B cell (primary cell): Measurements from ENCODE around the gene TTC4. TPM values are rescaled to one million over a fixed set of nuclear protein-coding genes. Genes with fewer than 3 reads are reported as not detected.

ENCODE experiments used
- ATAC-seq: fragments of 200-7000 bp; cut with Tn5 transposase; one replicate; pipeline ENCODE4 v1.10.0; 2021; ENCODE audit warnings: low read depth, mild to moderate bottlenecking, moderate number of reproducible peaks, moderate library complexity
- CTCF ChIA-PET: fragments of 350-600 bp; sonication (Branson Sonifier 250); formaldehyde crosslinking; loops from one replicate; lab custom pipeline; 2021; ENCODE audit warnings: antibody characterized with exemption, inconsistent platforms; lab: Charles Lee
- POLR2A ChIA-PET: fragments of 350-600 bp; sonication (Branson Sonifier 250); formaldehyde crosslinking; loops from one replicate; lab custom pipeline; 2021; ENCODE audit warnings: antibody characterized with exemption; lab: Charles Lee
- DNase-seq: peaks from one replicate; pipeline ENCODE4 v3.0.0; 2013
- H2AFZ ChIP-seq: 2 replicates; pipeline ENCODE4 v1.6.1; 2012; ENCODE audit warnings: mild to moderate bottlenecking, low read depth, low read length; ENCODE audit not compliant: insufficient read depth, poor library complexity, severe bottlenecking
- H3K27ac ChIP-seq, 2 donors: 1 replicate in 1 of 2; 2 replicates in 1 of 2; pipeline ENCODE4 v1.5.1; 2012 to 2013; ENCODE audit warnings: low read length in 2 of 2, mild to moderate bottlenecking in 2 of 2, moderate library complexity in 1 of 2
- H3K27me3 ChIP-seq, 4 experiments: fragments of 200-600 bp in 1 of 4; sonication (generic) in 1 of 4; replicated peaks in 1 of 4; 1 replicate in 2 of 4; 2 replicates in 2 of 4; pipeline versions ENCODE4 v1.6.1 to v1.7.0; 2013 to 2016; ENCODE audit warnings: low read length in 3 of 4, mild to moderate bottlenecking in 2 of 4, mixed read lengths in 1 of 4, moderate library complexity in 1 of 4; ENCODE audit not compliant: insufficient read depth in 4 of 4, control insufficient read depth in 3 of 4; ENCODE audit errors: control extremely low read depth in 1 of 4
- H3K36me3 ChIP-seq, 2 experiments: replicated peaks in 1 of 2; 1 replicate in 1 of 2; 2 replicates in 1 of 2; pipeline versions ENCODE4 v1.6.1 to v1.7.1; 2013; ENCODE audit warnings: low read length in 1 of 2; ENCODE audit not compliant: insufficient read depth in 2 of 2, control insufficient read depth in 1 of 2; ENCODE audit errors: control extremely low read depth in 1 of 2, extremely low read depth in 1 of 2
- H3K4me1 ChIP-seq, 2 donors: fragments of 200-600 bp in 1 of 2; sonication (generic) in 1 of 2; 1 replicate in 1 of 2; 2 replicates in 1 of 2; pipeline versions ENCODE4 v1.5.1 to v1.6.1; 2013 to 2017; ENCODE audit warnings: low read length in 2 of 2; ENCODE audit not compliant: control insufficient read depth in 2 of 2, insufficient read depth in 2 of 2
- H3K4me2 ChIP-seq: replicated peaks from 2 replicates; pipeline ENCODE3; 2012; ENCODE audit warnings: mild to moderate bottlenecking, low read depth, low read length; ENCODE audit not compliant: poor library complexity, severe bottlenecking
- H3K4me3 ChIP-seq, 5 experiments: fragments of 200-600 bp in 1 of 5; sonication (generic) in 1 of 5; 1 replicate in 3 of 5; 2 replicates in 2 of 5; pipeline versions ENCODE4 v1.5.1 to v1.7.0; 2011 to 2016; ENCODE audit warnings: low read length in 4 of 5, mild to moderate bottlenecking in 4 of 5, low read depth in 2 of 5, control low read depth in 1 of 5, moderate library complexity in 1 of 5; ENCODE audit not compliant: insufficient read depth in 1 of 5; ENCODE audit errors: control extremely low read depth in 1 of 5, extremely low read depth in 1 of 5
- H3K79me2 ChIP-seq: fragments of 200-600 bp; sonication (generic); one replicate; pipeline ENCODE4 v1.6.0; 2016; ENCODE audit warnings: low read length; ENCODE audit not compliant: control insufficient read depth, insufficient read depth
- H3K9ac ChIP-seq: fragments of 200-600 bp; sonication (generic); 2 replicates; pipeline ENCODE4 v1.6.1; 2017; ENCODE audit warnings: mild to moderate bottlenecking, low read length, moderate library complexity
- H3K9me3 ChIP-seq, 3 donors: one replicate each; pipeline versions ENCODE4 v1.6.1 to v1.7.1; 2013; ENCODE audit warnings: low read length in 2 of 3; ENCODE audit not compliant: control insufficient read depth in 2 of 3, insufficient read depth in 1 of 3; ENCODE audit errors: control extremely low read depth in 1 of 3
- H4K20me1 ChIP-seq: 2 replicates; pipeline ENCODE4 v1.6.0; 2012; ENCODE audit warnings: mild to moderate bottlenecking, low read length; ENCODE audit not compliant: insufficient read depth, control insufficient read depth, poor library complexity, severe bottlenecking
- H3K27ac Mint-ChIP-seq: one replicate; pipeline ENCODE4 v1.8.0; 2021; ENCODE audit warnings: mixed read lengths
- H3K27me3 Mint-ChIP-seq: one replicate; pipeline ENCODE4 v1.8.0; 2021; ENCODE audit warnings: mixed read lengths
- H3K4me1 Mint-ChIP-seq: one replicate; pipeline ENCODE4 v1.8.0; 2021; ENCODE audit warnings: mixed read lengths
- H3K4me3 Mint-ChIP-seq: one replicate; pipeline ENCODE4 v1.8.0; 2021; ENCODE audit warnings: mixed read lengths
- H3K9me3 Mint-ChIP-seq: one replicate; pipeline ENCODE4 v1.8.0; 2022; ENCODE audit warnings: mixed read lengths; ENCODE audit not compliant: insufficient read depth
- CTCF ChIP-seq: fragments of 200-600 bp; IDR thresholded peaks from one replicate; pipeline ENCODE4 v1.8.0; 2022; ENCODE audit warnings: antibody characterized with exemption, mild to moderate bottlenecking
- EZH2 ChIP-seq: IDR thresholded peaks from 2 replicates; pipeline ENCODE4 v1.6.1; 2012; ENCODE audit warnings: borderline replicate concordance, low read depth, mild to moderate bottlenecking, moderate library complexity, low read length; ENCODE audit not compliant: insufficient read depth, poor library complexity, severe bottlenecking
- WGBS: methylation state at CpG from one replicate; pipeline ENCODE4 v1.1.5; 2013; ENCODE audit warnings: missing lambda C conversion rate; ENCODE audit not compliant: insufficient coverage; 5-methylcytosine and 5-hydroxymethylcytosine counted together
- intact Hi-C: fragments of 100-400 bp; cut with micrococcal nuclease; formaldehyde crosslinking; loops from one replicate; pipeline ENCODE4 v1.10.0; 2022
- polyA plus RNA-seq: library from polyadenylated mRNA; depleted of rRNA; stranded (reverse); fragments of >200 nt; gene quantifications from 2 replicates; pipeline ENCODE4 v1.2.3, GENCODE V29; 2012
- total RNA-seq, 2 donors: library from RNA; stranded (reverse); fragments of 120-200 nt in 1 of 2; gene quantifications; 1 replicate in 1 of 2; 2 replicates in 1 of 2; pipeline versions ENCODE4 v1.2.3 to v1.2.4, GENCODE V29; 2013 to 2022

Gene TTC4
- total and polyA plus RNA-seq, 2 donors (not counting 1 experiment from before 2014, with no cell fraction given), result 9.9 to 23.9 TPM

- Histone ChIP-seq H3K4me3 (no peak overlapping the region), H3K9me3 (no peaks in the 10 kb centered on the region), H3K4me2 (no peak overlapping the region), H3K4me1 (no peaks in the 10 kb centered on the region), H3K27me3 (no peaks in the 10 kb centered on the region), H3K9ac (no peak overlapping the region), H3K27ac (no peak overlapping the region), H3K79me2 (no peaks in the 10 kb centered on the region), H3K36me3 (peaks cover 0 to 10% of the 10 kb centered on the region in 2 experiments), H2AFZ (no peak overlapping the region), H4K20me1 (no peaks in the 10 kb centered on the region)
- 73% methylated on average over 74 of the region's 74 CpGs for WGBS
- ChIA-PET CTCF (interaction anchor here (1.8 kb wide), 1 partner anchor 20 kb away, joined by 6 read pairs; the partner anchor contains the start of gene TTC22), POLR2A (no interaction called here)
- Mint-ChIP-seq H3K9me3 (no peaks in the 10 kb centered on the region), H3K4me3 (no peak overlapping the region), H3K27ac (no peak overlapping the region), H3K27me3 (no peaks in the 10 kb centered on the region), H3K4me1 (no peaks in the 10 kb centered on the region)
- no peak for DNase-seq
- no peak for ATAC-seq
- no peak for TF ChIP-seq CTCF
- no peak for TF ChIP-seq EZH2
- intact Hi-C loops, result no loop called here
Measured at GRCh38 chr1:54781023-54781723, 65.5 kb downstream of the TTC4 start.

GRCh38 chr1:54782156-54782555, 66.5 kb downstream of the TTC4 start:
- Mint-ChIP-seq H3K9me3 (no peaks in the 10 kb centered on the region), H3K4me1 (no peaks in the 10 kb centered on the region), H3K27me3 (no peaks in the 10 kb centered on the region), H3K4me3 (no peak overlapping the region), H3K27ac (no peak overlapping the region)
- Histone ChIP-seq H3K4me1 (no peaks in the 10 kb centered on the region), H3K36me3 (peaks cover 0 to 10% of the 10 kb centered on the region in 2 experiments), H3K79me2 (no peaks in the 10 kb centered on the region), H3K4me2 (no peak overlapping the region), H3K9ac (no peak overlapping the region), H4K20me1 (no peaks in the 10 kb centered on the region), H3K9me3 (no peaks in the 10 kb centered on the region), H2AFZ (no peak overlapping the region), H3K27ac (no peak overlapping the region), H3K4me3 (no peak overlapping the region), H3K27me3 (no peaks in the 10 kb centered on the region)
- POLR2A ChIA-PET, result no interaction called here
- WGBS, result over 99% methylated on average over 5 of the region's 6 CpGs
- intact Hi-C loops, result no loop called here
- no peak for TF ChIP-seq EZH2
- no peak for TF ChIP-seq CTCF
- ATAC-seq (no peak), DNase-seq (no peak)
- CTCF ChIA-PET, result no interaction called here
